IMR-90 (cell line): ENCODE results near the gene OLAH. TPM values are rescaled to one million over a fixed set of nuclear protein-coding genes. Genes with fewer than 3 reads are reported as not detected.

Source experiments
- ATAC-seq: fragments of 200-7000 bp; cut with Tn5 transposase; 2 replicates; pipeline ENCODE4 v1.9.1; 2020; ENCODE audit warnings: low read depth, mild to moderate bottlenecking, moderate library complexity
- BruUV-seq: library from RNA; stranded (reverse); fragments of 400-500 nt; replicated peaks from 2 replicates; lab custom pipeline; 2021; lab: Mats Ljungman, UMichigan
- CTCF ChIA-PET: fragments of 300-600 bp; formaldehyde crosslinking; extraction: SDS; loops from one replicate; lab custom pipeline; 2021; ENCODE audit warnings: antibody characterized with exemption; lab: Yijun Ruan, JAX
- POLR2A ChIA-PET: fragments of 300-600 bp; sonication (Branson Sonifier 250); formaldehyde crosslinking; loops from one replicate; lab custom pipeline; 2022; ENCODE audit warnings: antibody characterized with exemption; ENCODE audit not compliant: unreplicated experiment; lab: Charles Lee
- DNase-seq: peaks from one replicate; pipeline ENCODE4 v3.0.0; 2013
- H2AFZ ChIP-seq: replicated peaks from 2 replicates; pipeline ENCODE3; 2013; ENCODE audit warnings: low read length, mild to moderate bottlenecking; ENCODE audit not compliant: poor library complexity
- H2AK5ac ChIP-seq: 2 replicates; pipeline ENCODE4 v1.6.1; 2013; ENCODE audit warnings: low read depth, low read length, inconsistent platforms
- H2AK9ac ChIP-seq: replicated peaks from 2 replicates; pipeline ENCODE3; 2013; ENCODE audit warnings: mild to moderate bottlenecking, low read depth, low read length, moderate library complexity; ENCODE audit not compliant: poor library complexity
- H2BK120ac ChIP-seq: 2 replicates; pipeline ENCODE4 v1.6.1; 2013; ENCODE audit warnings: low read depth, low read length, inconsistent platforms
- H2BK15ac ChIP-seq: 3 replicates; pipeline ENCODE4 v1.6.1; 2013; ENCODE audit warnings: low read depth, low read length, inconsistent platforms
- H2BK20ac ChIP-seq: 2 replicates; pipeline ENCODE4 v1.6.1; 2013; ENCODE audit warnings: low read depth, mild to moderate bottlenecking, inconsistent platforms, low read length, moderate library complexity
- H2BK5ac ChIP-seq: 2 replicates; pipeline ENCODE4 v1.6.1; 2013; ENCODE audit warnings: mild to moderate bottlenecking, low read depth, low read length, inconsistent platforms; ENCODE audit not compliant: poor library complexity, severe bottlenecking
- H3K14ac ChIP-seq: replicated peaks from 2 replicates; pipeline ENCODE4 v1.6.1; 2013; ENCODE audit warnings: low read depth, low read length, inconsistent platforms
- H3K18ac ChIP-seq: 2 replicates; pipeline ENCODE4 v1.6.1; 2013; ENCODE audit warnings: low read depth, low read length, control low read depth
- H3K23ac ChIP-seq: 2 replicates; pipeline ENCODE4 v1.6.1; 2013; ENCODE audit warnings: low read depth, low read length, inconsistent platforms
- H3K27ac ChIP-seq: 2 replicates; pipeline ENCODE4 v1.5.1; 2013; ENCODE audit warnings: mild to moderate bottlenecking, control low read depth, low read length; ENCODE audit not compliant: insufficient read depth
- H3K27me3 ChIP-seq: 2 replicates; pipeline ENCODE4 v1.6.1; 2013; ENCODE audit warnings: low read length; ENCODE audit not compliant: control insufficient read depth, insufficient read depth
- H3K36me3 ChIP-seq: 2 replicates; pipeline ENCODE4 v1.6.1; 2013; ENCODE audit warnings: low read length, mixed read lengths; ENCODE audit not compliant: control insufficient read depth, insufficient read depth
- H3K4ac ChIP-seq: 2 replicates; pipeline ENCODE4 v1.6.1; 2013; ENCODE audit warnings: low read depth, low read length, inconsistent platforms
- H3K4me1 ChIP-seq: 2 replicates; pipeline ENCODE4 v1.6.1; 2013; ENCODE audit warnings: low read length, mixed read lengths; ENCODE audit not compliant: control insufficient read depth, insufficient read depth
- H3K4me2 ChIP-seq: 2 replicates; pipeline ENCODE4 v1.6.1; 2013; ENCODE audit warnings: low read depth, mild to moderate bottlenecking, control low read depth, low read length, moderate library complexity
- H3K4me3 ChIP-seq: 2 replicates; pipeline ENCODE4 v1.5.1; 2013; ENCODE audit warnings: low read depth, mild to moderate bottlenecking, control low read depth, low read length, moderate library complexity; ENCODE audit not compliant: insufficient read depth
- H3K56ac ChIP-seq: 2 replicates; pipeline ENCODE4 v1.6.1; 2013; ENCODE audit warnings: low read length, inconsistent platforms; ENCODE audit not compliant: insufficient read depth; ENCODE audit errors: extremely low read depth
- H3K79me1 ChIP-seq, 2 experiments: 2 replicates each; pipeline ENCODE4 v1.6.1; 2013; ENCODE audit warnings: low read length in 2 of 2, inconsistent platforms in 1 of 2, low read depth in 1 of 2
- H3K9ac ChIP-seq: 2 replicates; pipeline ENCODE4 v1.6.1; 2013; ENCODE audit warnings: low read depth, low read length, control low read depth
- H3K9me1 ChIP-seq: 2 replicates; pipeline ENCODE4 v1.6.1; 2013; ENCODE audit warnings: low read length, inconsistent platforms; ENCODE audit not compliant: insufficient read depth
- H3K9me3 ChIP-seq: 2 replicates; pipeline ENCODE4 v1.6.1; 2013; ENCODE audit warnings: low read length; ENCODE audit not compliant: control insufficient read depth, insufficient read depth
- H4K20me1 ChIP-seq: 2 replicates; pipeline ENCODE4 v1.6.1; 2013; ENCODE audit warnings: low read length, inconsistent platforms; ENCODE audit not compliant: insufficient read depth
- H4K5ac ChIP-seq: 2 replicates; pipeline ENCODE4 v1.6.1; 2013; ENCODE audit warnings: mild to moderate bottlenecking, low read depth, low read length, control low read depth
- H4K8ac ChIP-seq, 2 experiments: 2 replicates each; pipeline ENCODE4 v1.6.1; 2013; ENCODE audit warnings: low read depth in 2 of 2, low read length in 2 of 2, control low read depth in 1 of 2, inconsistent platforms in 1 of 2
- H4K91ac ChIP-seq: 2 replicates; pipeline ENCODE4 v1.6.1; 2013; ENCODE audit warnings: low read depth, low read length, inconsistent platforms; ENCODE audit not compliant: insufficient read depth
- BHLHE40 ChIP-seq: fragments of 150-350 bp; IDR thresholded peaks from 2 replicates; pipeline ENCODE4 v1.6.1; 2016; ENCODE audit warnings: mild to moderate bottlenecking, low read depth, low read length
- CEBPB ChIP-seq: IDR thresholded peaks from 2 replicates; pipeline ENCODE4 v1.6.1; 2012; ENCODE audit warnings: low read depth, low read length, improper control_type of control experiment
- POLR2A ChIP-seq: IDR thresholded peaks from 2 replicates; pipeline ENCODE4 v1.6.1; 2012; ENCODE audit warnings: mild to moderate bottlenecking, low read depth, low read length
- RFX5 ChIP-seq: IDR thresholded peaks from 2 replicates; pipeline ENCODE4 v1.8.0; 2012; ENCODE audit warnings: low read depth, mild to moderate bottlenecking, low read length, moderate library complexity
- SMC3 ChIP-seq: fragments of 150-350 bp; IDR thresholded peaks from 2 replicates; pipeline ENCODE4 v1.6.1; 2016; ENCODE audit warnings: low read depth, mild to moderate bottlenecking, antibody characterized with exemption, low read length, moderate library complexity
- WGBS, 2 experiments: methylation state at CpG; one replicate each; pipeline versions ENCODE4 v1.1.5 to v1.1.7; 2013; ENCODE audit warnings: missing lambda C conversion rate in 2 of 2; ENCODE audit not compliant: insufficient read length in 1 of 2; ENCODE audit errors: extremely low coverage in 2 of 2; 5-methylcytosine and 5-hydroxymethylcytosine counted together
- dilution Hi-C: fragments of 300-500 bp; cut with HindIII; formaldehyde crosslinking; loops from one replicate; pipeline ENCODE4 v1.14.3; 2018; ENCODE audit warnings: low sequenced_read_pairs; ENCODE audit not compliant: unreplicated experiment
- in situ Hi-C: fragments of 300-500 bp; cut with MboI; formaldehyde crosslinking; loops from 3 replicates; pipeline ENCODE4 v1.14.3; 2019; ENCODE audit warnings: low sequenced_read_pairs, inconsistent platforms, mixed read lengths
- intact Hi-C: fragments of 100-400 bp; cut with micrococcal nuclease; formaldehyde crosslinking; loops from 2 replicates; pipeline ENCODE4 v1.10.0; 2022
- polyA plus RNA-seq, 3 experiments: library from polyadenylated mRNA; depleted of rRNA; stranded (reverse); fragments of >200 nt; gene quantifications; 2 replicates each; pipeline ENCODE4 v1.2.3, GENCODE V29; 2012; ENCODE audit warnings: low replicate concordance in 1 of 3
- total RNA-seq: library from RNA; depleted of rRNA; stranded (reverse); fragments of >200 nt; gene quantifications from 2 replicates; pipeline ENCODE4 v1.2.3, GENCODE V29; 2012

Gene OLAH
- total and polyA plus RNA-seq, 2 of the 4 experiments (the other 2 are of a cell fraction): not detected

- Histone ChIP-seq H3K14ac (no peak overlapping the region), H2AK9ac (no peak overlapping the region), H3K23ac (no peak overlapping the region), H3K9ac (no peak overlapping the region), H3K27ac (no peak overlapping the region), H3K4me1 (peaks cover 6% of the 10 kb centered on the region), H3K56ac (no peak overlapping the region), H4K8ac (peak overlapping the region in 1 of 2 experiments; percentile 49; a peak in 1 of 4 replicates), H4K20me1 (no peaks in the 10 kb centered on the region), H2BK120ac (peak overlapping the region; percentile 54; the same call in 1 of the 2 replicates), H4K5ac (no peak overlapping the region; the same call in none of the 2 replicates), H2BK20ac (peak overlapping the region; percentile 70), H3K4me2 (no peak overlapping the region; the same call in none of the 2 replicates), H3K27me3 (no peaks in the 10 kb centered on the region; the same call in 1 of the 2 replicates), H3K36me3 (no peaks in the 10 kb centered on the region), H3K9me1 (0 out of 2 replicates have a peak, but pooled peaks cover 3% of the 10 kb centered on the region), H2BK15ac (no peak overlapping the region), H3K18ac (no peak overlapping the region), H2BK5ac (no peak overlapping the region), H3K79me1 (no peaks in the 10 kb centered on the region), H4K91ac (no peak overlapping the region), H3K4me3 (no peak overlapping the region), H3K9me3 (no peaks in the 10 kb centered on the region), H2AFZ (no peak overlapping the region), H2AK5ac (no peak overlapping the region), H3K4ac (no peak overlapping the region)
- ChIA-PET POLR2A (no interaction called here), CTCF (no interaction called here)
- intact Hi-C loops (no loop called here), dilution Hi-C loops (no loop called here), in situ Hi-C loops (no loop called here)
- no TSS peak for BruUV-seq
- WGBS, 2 experiments: no CpG with 5 or more reads among the region's 5 CpGs
- DNase-seq (peak; percentile 33), ATAC-seq (peak; percentile 70)
- TF ChIP-seq POLR2A (no peak), RFX5 (no peak), CEBPB (no peak), SMC3 (no peak), BHLHE40 (no peak)
Observed at GRCh38 chr10:15046626-15047025, 2.9 kb downstream of the OLAH start.
